ENCODE measurements around the gene KRT23.

The KRT23 gene, protein sequence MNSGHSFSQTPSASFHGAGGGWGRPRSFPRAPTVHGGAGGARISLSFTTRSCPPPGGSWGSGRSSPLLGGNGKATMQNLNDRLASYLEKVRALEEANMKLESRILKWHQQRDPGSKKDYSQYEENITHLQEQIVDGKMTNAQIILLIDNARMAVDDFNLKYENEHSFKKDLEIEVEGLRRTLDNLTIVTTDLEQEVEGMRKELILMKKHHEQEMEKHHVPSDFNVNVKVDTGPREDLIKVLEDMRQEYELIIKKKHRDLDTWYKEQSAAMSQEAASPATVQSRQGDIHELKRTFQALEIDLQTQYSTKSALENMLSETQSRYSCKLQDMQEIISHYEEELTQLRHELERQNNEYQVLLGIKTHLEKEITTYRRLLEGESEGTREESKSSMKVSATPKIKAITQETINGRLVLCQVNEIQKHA

GRCh38 chr17:40937384-40937819, at the start of gene KRT23:
Gene KRT23 (minus strand): TSS chr17:40937646. CDS start chr17:40936603, 1,043 bp downstream.
- no peaks in the 10 kb centered on the region for H3K36me3 ChIP-seq (ENCODE audit: control insufficient read depth, insufficient read depth, low read length, severe bottlenecking)
- peaks cover 9% of the 10 kb centered on the region for H3K4me1 ChIP-seq (ENCODE audit: control insufficient read depth, insufficient read depth, low read length)
- H3K9me3 ChIP-seq (ENCODE audit: control insufficient read depth, low read length): no peaks in the 10 kb centered on the region
- DNase-seq (ENCODE audit: low read depth): no peak
- H3K27me3 ChIP-seq (replicated peaks; ENCODE audit: control insufficient read depth, insufficient read depth, low read length): no peaks in the 10 kb centered on the region
- no peak within 1 kb of the TSS for H3K9ac ChIP-seq (ENCODE audit: low read length)
- H3K4me3 ChIP-seq (ENCODE audit: low read length): no peak within 1 kb of the TSS

- no peaks in the 10 kb centered on the region for H3K36me3 ChIP-seq (ENCODE audit: control insufficient read depth, insufficient read depth, low read length, severe bottlenecking)
- no peaks in the 10 kb centered on the region for H3K9me3 ChIP-seq (ENCODE audit: control insufficient read depth, low read length)
- H3K4me3 ChIP-seq (ENCODE audit: low read length): no peak overlapping the region
- DNase-seq (ENCODE audit: low read depth): no peak
- no peak overlapping the region for H3K9ac ChIP-seq (ENCODE audit: low read length)
- no peaks in the 10 kb centered on the region for H3K4me1 ChIP-seq (ENCODE audit: control insufficient read depth, insufficient read depth, low read length)
- no peaks in the 10 kb centered on the region for H3K27me3 ChIP-seq (replicated peaks; ENCODE audit: control insufficient read depth, insufficient read depth, low read length)
Observed at GRCh38 chr17:40986920-40987319, 49.5 kb upstream of the KRT23 start.

DNA sequence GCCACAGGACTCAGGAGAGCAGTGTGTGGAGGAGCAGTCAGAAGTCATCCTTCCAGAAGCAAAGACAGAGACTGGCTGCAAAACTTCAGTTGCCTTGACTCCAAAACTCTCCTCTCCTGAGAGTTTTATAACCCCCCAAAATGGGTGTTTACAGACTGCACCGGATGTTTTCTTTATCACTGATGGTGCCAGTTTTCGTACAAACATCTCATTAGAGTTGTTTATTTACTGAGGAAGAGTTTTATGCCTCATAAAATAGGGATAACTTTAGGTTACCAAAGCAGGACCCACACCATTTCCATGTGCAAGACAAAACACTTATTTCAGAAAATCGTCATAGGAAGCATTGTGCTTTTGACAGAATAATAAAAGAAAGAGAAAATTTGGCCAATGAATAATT, 46.8 kb upstream of the KRT23 start, which contains the start of gene KRT40:
TSS of gene KRT40 (minus strand) at position 101 of the 400 bp plus-strand sequence. CDS start at position 48, 53 bp downstream.
- no peak for DNase-seq (ENCODE audit: low read depth)
- no peaks in the 10 kb centered on the region for H3K9me3 ChIP-seq (ENCODE audit: control insufficient read depth, low read length)
- no peak within 1 kb of the TSS for H3K4me3 ChIP-seq (ENCODE audit: low read length)
- H3K4me1 ChIP-seq (ENCODE audit: control insufficient read depth, insufficient read depth, low read length): peaks cover 10% of the 10 kb centered on the region
- no peaks in the 10 kb centered on the region for H3K36me3 ChIP-seq (ENCODE audit: control insufficient read depth, insufficient read depth, low read length, severe bottlenecking)
- no peaks in the 10 kb centered on the region for H3K27me3 ChIP-seq (replicated peaks; ENCODE audit: control insufficient read depth, insufficient read depth, low read length)
- no peak within 1 kb of the TSS for H3K9ac ChIP-seq (ENCODE audit: low read length)

- Histone ChIP-seq H3K36me3 (ENCODE audit: control insufficient read depth, insufficient read depth, low read length, severe bottlenecking) (no peaks in the 10 kb centered on the region), H3K4me3 (ENCODE audit: low read length) (peak overlapping the region; percentile 62), H3K9me3 (ENCODE audit: control insufficient read depth, low read length) (no peaks in the 10 kb centered on the region), H3K4me1 (ENCODE audit: control insufficient read depth, insufficient read depth, low read length) (peaks cover 10% of the 10 kb centered on the region), H3K27me3 (replicated peaks; ENCODE audit: control insufficient read depth, insufficient read depth, low read length) (no peaks in the 10 kb centered on the region), H3K9ac (ENCODE audit: low read length) (no peak overlapping the region)
- no peak for DNase-seq (ENCODE audit: low read depth)
Observed at GRCh38 chr17:40981115-40981514, 43.7 kb upstream of the KRT23 start.

- Histone ChIP-seq H3K4me3 (ENCODE audit: low read length) (peak overlapping the region; percentile 62), H3K27me3 (replicated peaks; ENCODE audit: control insufficient read depth, insufficient read depth, low read length) (no peaks in the 10 kb centered on the region), H3K9ac (ENCODE audit: low read length) (no peak overlapping the region), H3K36me3 (ENCODE audit: control insufficient read depth, insufficient read depth, low read length, severe bottlenecking) (no peaks in the 10 kb centered on the region), H3K4me1 (ENCODE audit: control insufficient read depth, insufficient read depth, low read length) (peaks cover 10% of the 10 kb centered on the region), H3K9me3 (ENCODE audit: control insufficient read depth, low read length) (no peaks in the 10 kb centered on the region)
- no peak for DNase-seq (ENCODE audit: low read depth)
Observed at GRCh38 chr17:40980596-40980995, 43.1 kb upstream of the KRT23 start.

DNA sequence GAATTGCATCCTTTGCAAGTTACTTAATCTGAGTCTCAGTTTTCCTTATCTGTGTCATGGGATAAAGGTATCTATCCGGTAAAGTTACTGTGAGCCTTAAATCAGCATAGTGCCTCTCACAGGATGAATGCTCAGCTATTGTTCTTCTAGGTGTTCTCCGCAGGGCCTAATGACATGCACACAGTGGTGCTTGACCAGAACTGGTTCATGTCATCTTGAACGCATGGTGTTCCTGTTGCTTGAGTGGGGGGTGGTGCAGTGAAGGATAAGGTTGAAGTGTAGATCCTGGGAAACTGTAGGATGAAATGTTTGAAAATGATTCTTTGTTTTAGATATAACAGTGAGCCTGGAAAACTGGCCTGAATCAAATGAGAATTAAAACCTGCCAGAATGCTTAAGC, 42.7 kb upstream of the KRT23 start:
- Histone ChIP-seq H3K27me3 (replicated peaks; ENCODE audit: control insufficient read depth, insufficient read depth, low read length) (no peaks in the 10 kb centered on the region), H3K9me3 (ENCODE audit: control insufficient read depth, low read length) (no peaks in the 10 kb centered on the region), H3K4me3 (ENCODE audit: low read length) (no peak overlapping the region), H3K36me3 (ENCODE audit: control insufficient read depth, insufficient read depth, low read length, severe bottlenecking) (no peaks in the 10 kb centered on the region), H3K4me1 (ENCODE audit: control insufficient read depth, insufficient read depth, low read length) (peaks cover 10% of the 10 kb centered on the region), H3K9ac (ENCODE audit: low read length) (no peak overlapping the region)
- DNase-seq (ENCODE audit: low read depth): no peak

GRCh38 chr17:40978575-40979151, 41.2 kb upstream of the KRT23 start:
- peaks cover 10% of the 10 kb centered on the region for H3K4me1 ChIP-seq (ENCODE audit: control insufficient read depth, insufficient read depth, low read length)
- H3K9me3 ChIP-seq (ENCODE audit: control insufficient read depth, low read length): no peaks in the 10 kb centered on the region
- no peak overlapping the region for H3K4me3 ChIP-seq (ENCODE audit: low read length)

DNA sequence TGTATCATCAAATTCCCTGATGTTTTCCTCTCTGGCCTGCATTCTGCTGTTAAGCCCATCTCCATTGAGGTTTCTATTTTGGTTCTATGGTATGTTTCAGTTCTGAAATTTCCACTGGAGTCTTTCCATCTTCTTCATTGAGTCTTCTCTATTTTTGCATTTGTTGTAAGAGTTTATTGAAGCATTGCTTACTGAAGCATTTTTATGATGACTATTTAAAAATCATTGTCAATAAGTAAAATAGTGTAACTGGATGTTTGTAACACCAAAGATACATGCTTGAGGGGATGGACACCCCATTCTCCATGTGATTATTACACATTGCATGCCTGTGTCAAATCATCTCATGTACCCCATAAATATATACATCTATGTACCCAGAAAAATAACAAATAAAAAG, 38.1 kb upstream of the KRT23 start:
- Histone ChIP-seq H3K4me3 (ENCODE audit: low read length) (no peak overlapping the region), H3K36me3 (ENCODE audit: control insufficient read depth, insufficient read depth, low read length, severe bottlenecking) (no peaks in the 10 kb centered on the region), H3K27me3 (replicated peaks; ENCODE audit: control insufficient read depth, insufficient read depth, low read length) (no peaks in the 10 kb centered on the region), H3K9ac (ENCODE audit: low read length) (no peak overlapping the region), H3K4me1 (ENCODE audit: control insufficient read depth, insufficient read depth, low read length) (peaks cover 4% of the 10 kb centered on the region), H3K9me3 (ENCODE audit: control insufficient read depth, low read length) (no peaks in the 10 kb centered on the region)
- DNase-seq (ENCODE audit: low read depth): no peak

More at GRCh38 chr17:40978575-40979151, 41.2 kb upstream of the KRT23 start:
- no peaks in the 10 kb centered on the region for H3K27me3 ChIP-seq (replicated peaks; ENCODE audit: control insufficient read depth, insufficient read depth, low read length)
- no peak for DNase-seq (ENCODE audit: low read depth)
- no peaks in the 10 kb centered on the region for H3K36me3 ChIP-seq (ENCODE audit: control insufficient read depth, insufficient read depth, low read length, severe bottlenecking)
- no peak overlapping the region for H3K9ac ChIP-seq (ENCODE audit: low read length)

DNA sequence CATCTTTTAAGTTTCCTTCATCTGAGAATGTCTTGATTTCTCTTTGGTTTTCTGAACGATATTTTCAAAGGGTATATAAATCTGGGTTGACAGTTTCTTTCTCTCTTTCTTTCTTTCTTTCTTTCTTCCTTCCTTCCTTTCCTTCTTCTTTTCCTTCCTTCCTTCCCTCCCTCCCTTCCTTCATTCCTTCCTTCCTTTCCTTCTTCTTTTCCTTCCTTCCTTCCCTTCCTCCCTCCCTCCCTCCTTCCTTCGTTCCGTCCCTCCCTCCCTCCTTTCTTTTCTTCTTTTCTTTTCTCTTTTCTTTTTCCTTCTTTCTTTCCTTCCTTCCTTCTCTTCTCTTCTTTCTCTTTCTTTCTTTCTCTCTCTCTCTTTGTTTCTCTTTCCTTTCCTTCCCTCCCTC, 36.9 kb upstream of the KRT23 start:
- H3K4me1 ChIP-seq (ENCODE audit: control insufficient read depth, insufficient read depth, low read length): no peaks in the 10 kb centered on the region

GRCh38 chr17:40967582-40967981, 30.1 kb upstream of the KRT23 start:
- Histone ChIP-seq H3K27me3 (replicated peaks; ENCODE audit: control insufficient read depth, insufficient read depth, low read length) (no peaks in the 10 kb centered on the region), H3K36me3 (ENCODE audit: control insufficient read depth, insufficient read depth, low read length, severe bottlenecking) (no peaks in the 10 kb centered on the region), H3K9me3 (ENCODE audit: control insufficient read depth, low read length) (no peaks in the 10 kb centered on the region), H3K4me1 (ENCODE audit: control insufficient read depth, insufficient read depth, low read length) (no peaks in the 10 kb centered on the region), H3K9ac (ENCODE audit: low read length) (no peak overlapping the region), H3K4me3 (ENCODE audit: low read length) (no peak overlapping the region)
- no peak for DNase-seq (ENCODE audit: low read depth)

More for the DNA sequence above, 36.9 kb upstream of the KRT23 start:
- H3K36me3 ChIP-seq (ENCODE audit: control insufficient read depth, insufficient read depth, low read length, severe bottlenecking): no peaks in the 10 kb centered on the region
- no peak for DNase-seq (ENCODE audit: low read depth)
- H3K27me3 ChIP-seq (replicated peaks; ENCODE audit: control insufficient read depth, insufficient read depth, low read length): no peaks in the 10 kb centered on the region
- H3K4me3 ChIP-seq (ENCODE audit: low read length): no peak overlapping the region
- no peaks in the 10 kb centered on the region for H3K9me3 ChIP-seq (ENCODE audit: control insufficient read depth, low read length)
- no peak overlapping the region for H3K9ac ChIP-seq (ENCODE audit: low read length)

DNA sequence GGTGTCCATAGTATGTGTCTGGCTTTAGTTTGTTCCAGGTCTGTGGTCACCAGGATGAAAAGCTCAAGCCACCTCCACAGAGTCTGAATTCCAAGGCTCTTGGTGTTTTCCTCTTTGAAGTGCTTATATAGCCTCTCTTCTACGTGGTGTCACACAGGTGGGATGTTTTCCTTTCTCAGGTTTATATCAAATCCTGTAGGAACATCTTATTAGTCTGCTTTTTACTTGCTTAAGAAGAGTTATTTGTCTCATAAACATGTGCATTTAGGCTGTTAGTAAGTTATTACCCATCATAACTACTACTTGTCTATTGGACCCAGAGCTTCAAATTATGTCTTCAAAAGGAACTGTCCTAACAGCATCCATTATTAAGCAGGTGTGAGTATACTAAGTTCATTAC, 29.4 kb upstream of the KRT23 start, which contains the start of gene KRT39:
TSS of gene KRT39 (minus strand) at position 101 of the 400 bp plus-strand sequence. CDS start at position 9, 92 bp downstream.
- Histone ChIP-seq H3K9me3 (ENCODE audit: control insufficient read depth, low read length) (no peaks in the 10 kb centered on the region), H3K36me3 (ENCODE audit: control insufficient read depth, insufficient read depth, low read length, severe bottlenecking) (no peaks in the 10 kb centered on the region), H3K9ac (ENCODE audit: low read length) (no peak within 1 kb of the TSS), H3K4me1 (ENCODE audit: control insufficient read depth, insufficient read depth, low read length) (no peaks in the 10 kb centered on the region), H3K27me3 (replicated peaks; ENCODE audit: control insufficient read depth, insufficient read depth, low read length) (no peaks in the 10 kb centered on the region), H3K4me3 (ENCODE audit: low read length) (no peak within 1 kb of the TSS)
- no peak for DNase-seq (ENCODE audit: low read depth)
